PC-9 (cell line): ENCODE results near the gene TMEM240.

Experiments
- EZH2 ChIP-seq: fragments of 200-600 bp; sonication (generic); IDR thresholded peaks from 2 replicates; pipeline ENCODE4 v1.8.0; 2017; ENCODE audit warnings: antibody characterized with exemption, low read depth
- TF ChIP-seq, protein P1 (sequence below): fragments of 200-600 bp; sonication (generic); conservative IDR thresholded peaks from 2 replicates; pipeline ENCODE4 v1.6.1; 2017; ENCODE audit warnings: mixed run types, antibody characterized with exemption, mild to moderate bottlenecking, moderate library complexity

DNA sequence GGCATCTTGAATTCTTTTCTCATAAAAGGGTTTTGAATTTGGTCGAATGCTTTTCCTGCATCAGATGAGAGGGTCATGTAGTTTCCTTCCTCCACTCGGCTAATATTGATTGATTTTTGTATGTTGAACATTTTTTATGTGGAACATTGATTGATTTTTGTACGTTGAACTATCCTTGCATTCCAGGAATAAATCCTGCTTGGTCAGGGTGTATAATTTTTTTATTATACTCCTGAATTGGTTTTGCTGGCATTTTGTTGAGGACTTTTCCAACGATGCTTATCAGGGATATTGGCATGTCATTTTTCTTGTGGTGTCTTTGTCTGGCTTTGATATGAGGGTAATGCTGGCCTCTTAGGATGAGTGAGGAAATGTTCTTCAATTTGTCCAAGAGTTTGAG lies 8.5 kb downstream of the TMEM240 start:
- TF ChIP-seq, protein P1, sequence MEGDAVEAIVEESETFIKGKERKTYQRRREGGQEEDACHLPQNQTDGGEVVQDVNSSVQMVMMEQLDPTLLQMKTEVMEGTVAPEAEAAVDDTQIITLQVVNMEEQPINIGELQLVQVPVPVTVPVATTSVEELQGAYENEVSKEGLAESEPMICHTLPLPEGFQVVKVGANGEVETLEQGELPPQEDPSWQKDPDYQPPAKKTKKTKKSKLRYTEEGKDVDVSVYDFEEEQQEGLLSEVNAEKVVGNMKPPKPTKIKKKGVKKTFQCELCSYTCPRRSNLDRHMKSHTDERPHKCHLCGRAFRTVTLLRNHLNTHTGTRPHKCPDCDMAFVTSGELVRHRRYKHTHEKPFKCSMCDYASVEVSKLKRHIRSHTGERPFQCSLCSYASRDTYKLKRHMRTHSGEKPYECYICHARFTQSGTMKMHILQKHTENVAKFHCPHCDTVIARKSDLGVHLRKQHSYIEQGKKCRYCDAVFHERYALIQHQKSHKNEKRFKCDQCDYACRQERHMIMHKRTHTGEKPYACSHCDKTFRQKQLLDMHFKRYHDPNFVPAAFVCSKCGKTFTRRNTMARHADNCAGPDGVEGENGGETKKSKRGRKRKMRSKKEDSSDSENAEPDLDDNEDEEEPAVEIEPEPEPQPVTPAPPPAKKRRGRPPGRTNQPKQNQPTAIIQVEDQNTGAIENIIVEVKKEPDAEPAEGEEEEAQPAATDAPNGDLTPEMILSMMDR = no peak
- no peak for TF ChIP-seq EZH2
